Fibroblast of mammary gland (primary cell): Measurements from ENCODE around the gene TMEM238.

Experiments used
- DNase-seq: peaks from one replicate; pipeline ENCODE4 v3.0.0-alpha.2; 2010; ENCODE audit warnings: low read depth
- H3K4me3 ChIP-seq: 2 replicates; pipeline ENCODE4 v1.5.1; 2011; ENCODE audit warnings: low read depth, mild to moderate bottlenecking, low read length, moderate library complexity; ENCODE audit not compliant: control insufficient read depth
- TF ChIP-seq, protein P1 (sequence below): conservative IDR thresholded peaks from 2 replicates; pipeline ENCODE4 v1.5.1; 2011; ENCODE audit warnings: low read depth, low read length, inconsistent platforms; ENCODE audit not compliant: control insufficient read depth, insufficient read depth

TMEM238 gene

DNA sequence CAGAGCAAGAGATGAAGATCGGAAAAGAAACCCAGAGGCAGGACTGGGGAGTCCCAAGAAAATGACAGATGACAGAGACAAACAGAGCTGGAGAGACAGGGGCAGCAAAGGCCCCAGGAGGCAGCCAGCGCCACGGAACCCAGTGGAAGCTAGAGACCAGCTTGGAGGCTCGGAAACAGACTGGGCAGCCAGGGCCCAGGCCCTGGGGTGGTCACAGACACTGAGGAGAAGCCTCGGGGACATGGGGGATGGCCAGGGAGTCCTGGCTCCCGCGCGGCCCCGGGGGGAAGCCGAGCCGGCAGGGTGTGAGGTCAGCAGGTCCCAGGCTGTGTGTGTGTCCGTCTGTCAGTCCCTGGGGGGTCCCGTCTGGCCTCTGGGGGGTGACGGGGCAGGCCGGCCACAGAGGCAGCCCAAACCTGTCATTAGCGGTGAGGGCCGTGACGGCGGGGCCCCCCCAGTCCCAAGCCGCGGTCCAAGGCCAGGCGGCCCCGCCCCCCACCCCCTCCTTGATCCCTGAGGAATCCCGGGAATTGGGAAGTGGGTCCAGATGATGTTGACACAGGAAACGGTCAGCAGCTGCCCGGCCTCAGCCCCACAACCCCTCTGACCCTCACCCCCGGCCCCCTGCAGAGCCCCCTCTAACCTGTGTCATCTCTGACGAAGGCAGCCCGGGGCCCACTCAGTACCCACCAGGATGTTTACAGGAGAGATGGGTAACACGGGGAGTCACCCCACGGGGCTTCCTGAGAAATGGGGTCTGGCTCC is 9.9 kb downstream of the TMEM238 start:
- DNase-seq = peak; percentile 44
- H3K4me3 ChIP-seq = no peak overlapping the region
- TF ChIP-seq, protein P1, sequence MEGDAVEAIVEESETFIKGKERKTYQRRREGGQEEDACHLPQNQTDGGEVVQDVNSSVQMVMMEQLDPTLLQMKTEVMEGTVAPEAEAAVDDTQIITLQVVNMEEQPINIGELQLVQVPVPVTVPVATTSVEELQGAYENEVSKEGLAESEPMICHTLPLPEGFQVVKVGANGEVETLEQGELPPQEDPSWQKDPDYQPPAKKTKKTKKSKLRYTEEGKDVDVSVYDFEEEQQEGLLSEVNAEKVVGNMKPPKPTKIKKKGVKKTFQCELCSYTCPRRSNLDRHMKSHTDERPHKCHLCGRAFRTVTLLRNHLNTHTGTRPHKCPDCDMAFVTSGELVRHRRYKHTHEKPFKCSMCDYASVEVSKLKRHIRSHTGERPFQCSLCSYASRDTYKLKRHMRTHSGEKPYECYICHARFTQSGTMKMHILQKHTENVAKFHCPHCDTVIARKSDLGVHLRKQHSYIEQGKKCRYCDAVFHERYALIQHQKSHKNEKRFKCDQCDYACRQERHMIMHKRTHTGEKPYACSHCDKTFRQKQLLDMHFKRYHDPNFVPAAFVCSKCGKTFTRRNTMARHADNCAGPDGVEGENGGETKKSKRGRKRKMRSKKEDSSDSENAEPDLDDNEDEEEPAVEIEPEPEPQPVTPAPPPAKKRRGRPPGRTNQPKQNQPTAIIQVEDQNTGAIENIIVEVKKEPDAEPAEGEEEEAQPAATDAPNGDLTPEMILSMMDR = no peak

DNA sequence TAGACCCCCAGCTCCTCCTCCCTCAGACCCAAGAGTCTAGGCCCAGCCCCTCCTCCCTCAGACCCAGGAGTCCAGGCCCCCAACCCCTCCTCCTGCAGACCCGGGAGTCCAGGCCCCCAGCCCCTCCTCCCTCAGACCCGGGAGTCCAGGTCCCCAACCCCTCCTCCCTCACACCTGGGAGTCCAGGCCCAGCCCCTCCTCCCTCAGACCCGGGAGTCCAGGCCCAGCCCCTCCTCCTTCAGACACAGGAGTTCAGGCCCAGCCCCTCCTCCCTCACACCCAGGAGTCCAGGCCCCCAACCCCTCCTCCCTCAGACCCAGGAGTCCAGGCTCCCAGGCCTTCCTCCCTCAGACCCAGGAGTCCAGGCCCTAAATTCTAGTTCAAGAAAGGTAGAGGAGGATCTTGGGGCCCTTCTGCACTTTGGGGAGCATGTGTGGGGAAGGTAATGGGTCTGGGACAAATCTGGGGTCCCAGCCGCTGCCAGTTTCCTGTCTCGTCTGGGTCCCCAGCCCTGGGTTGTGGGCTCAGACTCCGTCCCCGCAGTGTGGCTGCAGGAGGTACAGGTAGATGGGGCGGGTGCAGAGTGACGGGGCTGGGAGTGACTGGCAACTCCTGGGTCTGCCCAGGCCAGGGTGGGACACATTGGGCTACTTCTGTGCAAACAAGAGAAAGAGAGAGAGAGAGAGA is 10.6 kb downstream of the TMEM238 start:
- no peak overlapping the region for H3K4me3 ChIP-seq
- TF ChIP-seq, protein P1 = no peak
- no peak for DNase-seq

DNA sequence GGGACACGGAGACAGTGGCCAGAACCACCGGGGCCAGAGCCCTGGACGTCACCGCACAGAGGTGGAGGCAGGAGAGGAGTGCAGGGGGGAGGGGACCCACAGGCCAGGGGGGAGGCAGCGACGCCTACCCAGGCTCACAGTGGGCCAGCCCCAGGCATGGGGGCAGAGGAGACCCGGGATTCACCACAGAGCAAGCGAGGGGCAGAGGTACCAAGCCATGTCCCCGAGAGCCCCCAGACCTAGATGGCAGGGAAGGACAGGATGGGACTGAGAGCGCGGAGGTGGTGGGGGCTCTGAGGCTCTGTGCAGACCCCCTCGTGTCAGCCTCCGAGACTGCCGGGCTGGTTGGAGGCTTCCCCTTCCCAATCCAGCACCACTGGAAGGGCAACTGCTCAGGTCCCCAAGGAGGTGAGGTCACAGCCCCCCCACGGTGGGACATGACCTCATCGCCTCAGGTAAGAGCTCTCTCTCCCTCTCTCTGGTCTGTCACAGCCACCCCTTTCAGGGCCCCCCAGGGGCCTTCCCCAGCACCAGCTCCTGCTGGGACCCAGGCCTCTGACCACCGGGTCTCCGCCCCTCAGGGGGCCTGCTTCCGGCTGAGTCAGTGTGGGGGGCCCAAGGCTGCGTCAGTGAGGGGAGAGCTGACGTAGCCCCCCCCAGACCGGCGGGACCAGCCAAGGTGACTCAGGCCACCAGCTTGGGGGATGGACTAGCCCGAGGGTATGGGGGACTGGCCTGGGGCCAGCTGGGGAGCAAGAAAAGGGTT is 11.6 kb downstream of the TMEM238 start:
- DNase-seq = peak; percentile 41
- no peak overlapping the region for H3K4me3 ChIP-seq
- TF ChIP-seq, protein P1 = no peak

DNA sequence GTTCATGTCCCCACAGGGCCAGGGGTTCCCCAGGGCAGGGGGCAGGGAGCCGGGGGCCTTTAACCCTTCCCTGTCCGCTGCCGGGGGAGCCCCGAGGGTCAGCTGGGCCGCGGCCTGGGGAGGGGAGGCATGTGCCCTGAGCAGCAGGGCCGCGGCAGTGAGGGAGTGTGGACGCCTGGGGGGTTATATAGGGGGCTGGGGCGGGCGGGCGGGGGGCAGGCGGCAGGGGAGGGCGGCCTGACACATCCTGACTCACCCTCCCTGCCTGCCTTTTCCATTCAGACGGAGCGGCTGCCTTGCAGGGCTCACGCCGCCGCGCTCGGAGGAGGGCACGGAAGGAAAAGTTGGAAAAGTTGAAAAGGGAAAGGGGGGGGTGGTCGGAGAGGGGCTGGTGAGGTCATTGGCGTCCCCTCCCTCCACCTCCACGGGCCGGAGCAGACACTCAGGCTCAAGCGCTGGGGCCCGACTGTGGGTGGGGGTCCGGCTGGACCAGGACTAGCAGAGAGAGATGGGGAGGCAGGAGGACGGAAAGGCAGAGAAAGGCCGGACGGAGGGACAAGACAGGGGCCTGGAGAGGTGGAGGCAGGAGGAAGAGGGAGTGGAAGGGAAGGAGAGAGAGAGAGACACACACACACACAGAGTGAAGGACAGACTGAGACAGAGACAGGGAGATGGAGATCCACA is 13.6 kb downstream of the TMEM238 start, which contains the start of gene IL11:
Gene IL11 (minus strand): TSS at position 159 of the 684 bp plus-strand sequence. CDS start 153 bp downstream, at position 6.
- peak; percentile 51 for DNase-seq
- H3K4me3 ChIP-seq = peak within 1 kb of the TSS; percentile 59
- TF ChIP-seq, protein P1 = no peak

DNA sequence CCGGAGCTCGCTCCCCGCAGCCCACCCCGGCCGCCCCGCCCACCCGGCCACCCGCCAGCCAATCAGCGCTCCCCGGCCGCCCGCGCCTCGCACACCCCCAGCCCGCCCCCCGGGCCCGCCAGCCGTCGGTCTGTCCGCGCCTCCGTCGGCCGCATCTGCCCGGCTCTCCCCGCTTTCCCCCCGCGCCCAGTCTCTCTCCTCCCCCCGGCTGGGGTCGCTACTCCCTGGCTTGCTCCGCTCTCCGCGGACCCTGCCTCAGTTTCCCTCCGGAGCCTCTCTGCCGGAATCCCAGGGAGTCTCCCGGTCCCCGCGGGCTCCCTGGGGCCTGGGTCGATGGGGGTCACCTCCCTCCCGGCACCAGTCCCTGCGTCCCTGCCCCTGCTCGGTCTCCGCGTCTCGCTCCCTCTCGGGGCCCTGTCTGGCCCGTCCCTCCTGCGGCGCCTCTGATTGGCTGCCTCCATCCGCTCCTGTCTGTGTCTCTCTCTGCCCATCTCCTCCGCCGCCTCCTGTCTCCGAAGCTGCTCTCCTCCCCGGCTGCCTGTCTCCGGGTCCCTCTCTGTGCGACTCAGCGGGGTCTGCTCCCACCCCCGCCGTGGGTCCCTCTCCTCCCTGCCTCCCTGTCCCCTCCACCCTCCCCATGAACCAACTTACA is 14.3 kb downstream of the TMEM238 start:
- TF ChIP-seq, protein P1 = no peak
- H3K4me3 ChIP-seq = peak overlapping the region; percentile 59
- DNase-seq = peak; percentile 62
